Caki2 (cell line): Measurements from ENCODE around the gene CHRM4. TPM values are rescaled to one million over a fixed set of nuclear protein-coding genes. Genes with fewer than 3 reads are reported as not detected.
A peak's percentile ranks its signal among the peaks of the same experiment; 100 is the strongest.

ENCODE experiments used
- DNase-seq: peaks from one replicate; pipeline ENCODE4 v3.0.0-alpha.2; 2015; ENCODE audit warnings: low read depth
- in situ Hi-C: cut with HindIII; loops from 2 replicates; pipeline ENCODE4 v1.10.0; 2016; ENCODE audit warnings: low sequenced_read_pairs, low pct_unique_long_range_greater_than_20kb, mixed read lengths
- total RNA-seq: library from RNA; depleted of rRNA; stranded (reverse); fragments of >200 nt; shearing (Covaris generic); gene quantifications from 2 replicates; pipeline ENCODE4 v1.2.3, GENCODE V29; 2014; ENCODE audit warnings: low replicate concordance

Gene CHRM4
- total RNA-seq, 1 experiment from 2014 or later = not detected

DNA sequence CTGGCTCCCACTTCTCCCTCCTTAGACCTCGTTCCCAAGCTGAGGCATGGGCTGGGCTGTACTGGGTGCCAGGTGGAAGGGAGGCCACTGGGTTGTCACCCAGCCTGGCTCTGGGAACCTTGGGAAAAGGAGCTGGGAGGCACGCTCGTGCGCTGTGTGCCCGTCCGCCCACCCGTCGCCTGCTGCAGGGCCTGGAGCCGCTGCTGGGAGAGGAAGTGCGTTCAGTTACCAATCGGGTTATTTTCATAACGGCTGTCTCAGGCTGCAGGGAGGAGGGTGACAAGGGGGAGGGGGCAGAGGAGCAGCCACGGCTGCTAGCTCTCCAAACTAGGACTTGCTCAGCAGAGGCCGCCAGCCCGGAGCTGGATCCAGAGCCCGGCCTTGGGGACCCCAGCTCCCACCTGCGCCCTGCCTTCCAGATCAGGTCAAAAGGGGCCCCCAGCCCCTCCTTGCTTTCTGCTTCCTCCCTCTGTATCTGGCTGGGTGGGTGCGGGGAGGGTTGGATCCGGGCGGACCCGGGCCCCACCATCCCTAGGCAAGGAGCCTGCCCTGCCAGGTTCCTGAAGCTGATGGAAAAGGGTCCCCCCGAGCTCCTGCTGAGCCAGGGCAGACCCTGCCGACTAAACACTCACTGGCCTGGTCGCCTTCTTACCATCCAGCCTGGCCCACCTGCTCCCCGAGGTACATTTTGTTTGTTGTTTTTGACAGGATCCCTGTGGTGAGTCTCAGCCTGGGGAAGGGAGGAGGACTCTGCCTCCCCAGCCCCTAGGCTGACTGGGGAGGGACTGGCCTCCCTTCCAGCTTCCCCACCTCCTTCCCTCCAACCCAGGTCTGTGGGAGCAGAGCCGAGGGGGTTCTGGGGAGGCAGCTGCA is 30.1 kb downstream of the CHRM4 start:
- DNase-seq = no peak
- in situ Hi-C loops = no loop called here

DNA sequence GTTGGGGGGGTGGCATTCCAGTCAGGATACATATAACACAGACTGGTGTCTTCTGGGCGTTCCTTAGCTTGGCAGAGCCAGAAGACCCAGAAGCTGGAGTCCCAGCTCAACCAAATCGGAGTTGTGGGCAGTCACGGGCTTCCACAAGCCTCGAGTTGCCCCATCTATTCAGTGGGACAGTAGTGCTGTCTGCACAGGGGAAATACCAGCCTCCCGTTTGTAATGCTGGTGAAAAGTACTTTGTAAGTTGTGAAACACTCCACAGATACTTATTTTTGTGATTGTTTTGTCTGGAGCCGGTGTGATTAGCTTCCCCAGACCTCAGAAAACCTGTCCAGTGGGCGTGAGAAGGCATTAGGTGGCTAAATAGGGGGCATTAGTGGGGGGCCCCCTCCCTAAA is 30.7 kb downstream of the CHRM4 start:
- no peak for DNase-seq
- in situ Hi-C loops = no loop called here

DNA sequence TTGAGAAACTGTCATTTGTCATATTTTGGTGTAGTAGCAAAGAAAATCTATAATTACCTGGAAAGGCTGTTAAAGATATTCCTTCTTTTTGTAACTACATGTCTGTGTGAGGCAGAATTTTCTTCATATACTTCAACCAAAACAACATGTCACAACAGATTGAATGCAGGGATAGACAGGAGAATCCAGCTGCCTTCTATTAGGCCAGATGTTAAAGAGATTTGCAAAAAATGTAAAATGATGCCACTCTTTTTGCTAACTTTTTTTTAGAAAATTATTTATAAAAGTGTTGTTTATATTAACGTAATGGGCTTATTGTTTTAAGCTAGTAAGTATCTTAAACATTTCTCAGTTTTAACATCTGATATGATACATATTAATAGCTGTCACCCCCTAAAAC is 31.6 kb downstream of the CHRM4 start:
- no peak for DNase-seq
- in situ Hi-C loops = no loop called here

DNA sequence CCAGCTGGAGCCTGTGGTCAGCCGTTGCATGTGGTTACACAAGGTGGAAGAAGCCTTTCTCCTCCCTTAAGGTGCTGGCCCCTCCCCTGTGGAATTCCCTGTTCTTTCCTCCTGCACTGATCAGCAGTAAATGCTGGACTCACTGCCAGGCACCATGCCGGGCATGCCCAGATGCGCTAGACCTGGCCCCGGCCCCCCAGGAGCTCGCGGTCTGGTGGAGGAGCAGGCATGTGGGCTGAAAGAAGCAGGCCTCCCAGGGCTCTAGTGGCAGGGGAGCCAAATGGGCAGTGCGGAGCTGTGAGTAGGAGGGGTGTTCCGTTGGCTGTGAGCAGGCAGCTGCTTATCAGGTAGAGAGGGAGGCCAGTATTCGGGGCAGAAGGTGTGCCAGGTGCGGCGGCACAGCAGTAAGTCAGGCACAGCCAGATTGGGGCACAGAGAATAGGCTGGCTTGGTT is 34.1 kb downstream of the CHRM4 start:
- DNase-seq = no peak
- in situ Hi-C loops = no loop called here

DNA sequence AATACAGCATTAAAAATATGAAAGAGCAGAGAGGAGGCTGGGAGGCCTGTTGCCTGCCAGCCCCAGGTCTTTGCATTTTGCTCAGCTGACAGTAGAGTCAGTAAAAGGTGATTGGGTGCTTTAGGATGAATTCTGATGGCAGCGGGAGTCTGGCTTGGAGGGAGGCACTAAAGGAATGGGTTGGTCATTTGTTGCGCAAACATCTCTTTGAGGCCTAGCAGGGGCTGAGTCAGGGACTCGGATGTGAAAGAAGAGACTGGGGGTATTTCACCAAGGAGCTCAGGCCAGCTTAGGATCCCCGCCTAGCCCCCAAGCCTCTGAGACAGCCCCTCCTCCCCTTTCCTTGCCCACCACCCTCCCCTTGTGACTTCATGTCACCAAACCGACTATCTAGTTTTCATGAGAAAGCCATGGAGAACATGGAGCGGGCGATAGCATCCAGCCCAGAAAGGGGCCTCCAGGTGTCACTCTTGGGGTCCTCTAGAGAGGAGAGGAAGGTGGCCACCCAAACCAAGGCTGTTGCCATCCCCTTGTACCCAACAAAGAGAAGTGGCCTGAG is 34.6 kb downstream of the CHRM4 start:
- in situ Hi-C loops = no loop called here
- DNase-seq = no peak

DNA sequence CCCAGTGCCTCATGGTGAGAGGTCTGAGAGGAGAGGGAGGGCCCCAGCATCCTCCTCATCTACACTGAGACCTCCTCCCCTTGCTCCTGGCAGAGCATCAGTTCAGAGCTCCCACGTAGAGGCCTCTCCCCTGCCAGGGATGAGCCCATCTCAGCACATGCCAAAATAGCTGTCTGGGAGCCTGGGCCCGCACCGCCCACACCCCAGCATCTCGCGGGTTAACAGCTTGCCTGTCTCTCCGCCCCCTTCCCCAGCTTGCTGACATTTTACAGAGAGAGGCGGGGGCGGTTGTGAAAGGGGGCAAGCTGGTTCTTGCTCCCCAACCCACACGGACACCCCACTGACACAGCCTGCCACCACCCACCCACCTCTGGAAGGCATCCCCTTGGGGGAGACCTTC is 37.9 kb downstream of the CHRM4 start:
- DNase-seq = no peak
- in situ Hi-C loops = no loop called here

DNA sequence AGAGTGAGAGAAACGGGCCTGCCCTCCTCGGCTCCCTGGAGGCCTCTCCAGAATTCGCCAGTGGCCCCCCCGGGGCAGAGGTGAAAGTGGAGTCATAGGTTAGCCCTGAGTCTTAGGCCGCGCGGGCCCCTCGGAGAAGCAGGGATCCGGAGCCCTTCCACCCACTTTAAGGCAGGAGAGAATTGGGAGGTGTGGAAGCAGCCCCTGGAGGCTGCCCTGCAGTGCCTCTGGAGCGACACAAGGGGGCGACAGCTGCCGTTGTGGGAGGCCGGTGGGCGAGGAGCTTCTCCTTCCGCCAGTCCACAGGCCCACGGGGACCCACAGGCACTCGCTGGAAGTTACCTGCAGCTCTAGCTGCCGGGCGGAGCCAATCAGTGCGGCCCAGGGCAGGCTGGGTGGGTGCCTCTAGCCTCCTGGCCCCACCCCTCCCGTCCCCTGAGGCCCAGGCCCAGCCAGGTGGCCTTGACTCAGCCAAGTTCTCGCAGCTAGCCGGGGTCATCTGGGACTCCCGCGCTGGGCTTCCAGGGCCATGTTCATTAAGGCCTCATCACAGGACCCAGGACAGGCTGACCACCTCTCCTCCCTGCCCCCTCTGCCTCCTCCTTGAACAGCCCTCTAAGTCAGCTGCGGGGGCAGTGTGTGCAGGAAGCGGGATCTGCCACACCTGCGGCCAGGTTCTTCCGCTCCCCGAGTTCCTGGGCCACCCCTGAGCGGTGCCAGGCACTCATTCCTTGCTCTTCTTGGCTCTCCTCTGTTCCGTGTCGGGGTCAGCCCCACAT is 39.3 kb downstream of the CHRM4 start:
- in situ Hi-C loops = no loop called here
- no peak for DNase-seq

DNA sequence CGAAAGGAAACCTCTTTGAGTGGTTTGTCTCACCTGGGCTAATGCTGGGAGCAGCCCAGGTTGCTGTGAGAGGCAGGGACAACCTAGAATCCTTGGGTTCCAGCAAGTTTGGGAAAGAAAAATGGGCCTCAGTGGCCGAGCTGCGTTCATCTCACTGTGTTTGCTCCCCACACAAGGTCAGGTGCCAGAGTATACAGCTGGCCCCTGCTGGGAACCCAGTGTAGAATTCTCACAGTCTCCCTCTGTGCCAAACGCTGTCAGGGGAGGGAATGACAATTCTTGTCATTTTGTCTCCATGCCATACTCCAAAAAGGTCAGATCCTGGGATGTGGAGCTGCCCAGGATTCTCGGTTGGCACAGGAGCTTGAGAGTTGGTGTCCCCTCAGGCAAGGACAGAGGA is 40.0 kb downstream of the CHRM4 start:
- in situ Hi-C loops = no loop called here
- DNase-seq = no peak

DNA sequence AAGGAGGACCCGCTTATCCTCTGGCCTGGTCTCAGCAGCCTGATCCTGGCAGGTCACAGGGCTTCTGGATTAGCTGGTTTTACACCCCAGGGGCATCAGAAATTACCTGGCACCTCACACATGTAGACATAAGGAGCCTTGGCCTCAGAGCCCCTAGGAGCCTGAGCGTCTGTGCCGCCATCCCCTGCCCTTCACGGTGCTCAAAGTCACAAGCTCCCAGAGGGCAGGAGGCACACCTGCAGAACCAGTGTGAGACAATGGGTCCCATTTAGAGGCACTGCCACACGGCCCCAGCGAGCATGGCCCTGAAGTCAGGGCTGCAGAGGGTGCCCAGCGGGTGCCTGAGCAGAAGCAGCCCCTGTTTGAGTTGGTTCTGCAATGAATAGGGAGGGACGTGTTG is 40.4 kb downstream of the CHRM4 start:
- DNase-seq = no peak
- in situ Hi-C loops = no loop called here

DNA sequence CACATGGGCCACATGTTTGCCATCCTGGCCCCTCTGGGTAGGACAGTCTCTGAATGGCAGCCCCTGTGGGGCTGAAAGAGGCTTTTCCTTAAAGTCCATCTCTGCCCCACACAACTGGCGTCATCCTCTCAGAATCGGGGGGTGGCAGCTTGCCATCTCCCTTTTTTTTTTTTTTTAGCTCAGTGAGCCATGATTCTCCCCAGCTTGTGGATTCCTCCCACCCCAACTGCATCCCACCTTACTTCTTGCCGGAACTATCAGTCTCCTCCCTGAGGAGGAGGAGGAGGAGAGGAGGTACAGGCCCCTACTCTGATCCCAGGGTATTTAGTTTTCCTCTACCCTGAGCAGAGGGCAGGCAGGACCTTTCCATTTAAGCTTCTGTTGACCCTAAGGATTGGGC is 40.9 kb downstream of the CHRM4 start:
- DNase-seq = no peak
- in situ Hi-C loops = no loop called here

DNA sequence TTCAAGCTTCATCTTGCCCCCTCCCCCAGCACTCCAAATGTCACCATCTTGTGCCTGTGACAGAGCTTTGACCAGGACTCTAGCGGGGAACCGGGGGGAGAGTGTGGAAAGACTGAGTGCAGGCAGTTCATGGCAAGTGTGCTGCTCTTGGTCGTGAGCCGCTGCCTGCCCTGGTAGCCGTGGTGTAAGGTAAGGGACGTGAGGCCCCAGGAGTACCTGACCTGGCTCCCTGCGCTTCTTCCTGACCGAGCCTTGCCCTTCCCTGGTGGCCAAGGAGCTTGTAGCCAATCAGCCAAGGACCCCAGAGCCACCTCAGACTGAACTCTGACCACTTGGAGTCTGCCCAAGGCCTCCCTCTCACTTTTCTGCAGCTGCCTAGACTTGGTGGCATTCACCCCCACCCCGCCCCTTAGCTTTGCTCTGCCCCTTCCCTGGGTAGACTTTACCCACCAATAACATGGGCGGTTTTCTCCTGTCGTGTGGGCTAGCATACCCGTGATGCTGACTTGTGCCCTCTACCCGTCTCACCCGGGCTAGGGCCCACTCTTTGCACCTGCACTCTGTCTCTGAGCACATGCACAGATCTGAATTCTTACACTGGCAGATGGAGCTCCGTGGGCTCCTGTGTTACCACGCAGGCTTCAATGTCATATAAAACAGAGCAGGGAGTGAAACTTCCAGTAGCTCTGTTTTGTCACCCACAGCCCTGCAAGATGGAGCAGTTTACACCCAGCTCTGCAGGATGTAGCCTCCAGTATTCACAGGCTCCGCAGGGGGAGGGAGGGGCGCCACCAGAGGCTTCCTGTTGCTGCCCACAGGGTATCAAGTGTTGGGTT is 42.8 kb downstream of the CHRM4 start:
- in situ Hi-C loops = no loop called here
- no peak for DNase-seq

DNA sequence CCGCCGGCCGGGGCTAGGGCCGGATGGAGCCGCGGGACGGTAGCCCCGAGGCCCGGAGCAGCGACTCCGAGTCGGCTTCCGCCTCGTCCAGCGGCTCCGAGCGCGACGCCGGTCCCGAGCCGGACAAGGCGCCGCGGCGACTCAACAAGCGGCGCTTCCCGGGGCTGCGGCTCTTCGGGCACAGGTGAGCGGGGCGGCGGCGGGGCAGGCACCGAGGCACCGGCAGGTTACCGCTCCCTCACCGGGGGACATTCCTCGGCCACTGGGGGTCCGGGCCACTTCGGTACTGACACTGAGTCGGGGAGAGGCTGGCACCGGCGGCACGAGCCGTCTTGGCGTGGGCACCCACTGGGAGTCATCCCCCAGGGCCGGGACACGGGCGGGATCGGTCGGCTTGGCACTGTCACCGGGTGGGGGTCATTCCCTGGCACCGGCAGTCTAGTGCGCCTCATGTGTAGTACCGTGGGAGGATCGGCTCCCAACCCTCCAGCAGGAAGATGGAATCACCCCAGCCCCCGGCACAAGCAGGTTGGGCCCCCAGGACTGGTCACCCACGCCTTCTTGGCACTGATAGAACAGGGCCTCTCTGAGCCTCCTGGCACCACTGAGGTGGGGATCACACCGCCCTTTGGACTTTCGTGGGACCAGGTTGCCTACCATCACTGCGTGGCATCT is 43.8 kb downstream of the CHRM4 start:
- DNase-seq = no peak
- in situ Hi-C loops = no loop called here

DNA sequence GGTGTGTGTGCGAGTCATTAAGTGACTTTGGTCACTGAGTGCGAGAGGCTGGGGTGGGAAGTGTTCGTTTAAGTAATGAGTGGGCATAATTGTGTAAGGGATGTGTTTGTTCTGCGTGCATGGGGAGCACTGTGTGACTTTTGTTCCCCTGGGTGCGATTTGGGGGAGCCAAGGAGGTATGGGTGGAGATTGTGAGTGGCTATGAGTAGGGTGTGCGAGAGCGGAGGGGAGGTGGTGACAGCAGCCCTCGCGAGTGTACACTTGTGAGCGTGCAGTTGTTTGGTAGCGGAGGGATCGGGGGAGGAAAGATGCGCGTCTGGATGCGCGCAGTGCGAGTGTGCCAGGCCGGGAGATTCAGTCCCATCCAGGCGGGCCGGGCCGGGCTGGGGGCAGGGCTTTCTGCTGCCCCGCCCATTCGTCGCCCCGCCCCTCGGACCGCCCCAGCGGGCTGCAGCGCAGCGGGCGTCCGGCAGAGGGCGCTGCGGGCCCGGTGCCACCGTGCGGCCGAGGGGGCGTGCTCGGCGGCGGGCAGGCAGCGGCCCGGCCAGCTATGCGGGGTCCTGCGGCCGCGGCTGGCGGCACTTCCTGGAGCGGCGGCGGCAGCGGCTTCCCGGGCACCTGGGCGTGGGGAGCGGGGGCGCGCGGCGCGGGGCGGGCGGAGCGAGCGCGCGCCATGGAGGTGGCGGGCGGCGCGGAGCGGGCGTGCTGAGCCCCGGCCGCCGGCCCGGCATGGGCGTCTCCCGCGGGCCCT is 44.5 kb downstream of the CHRM4 start, which contains the start of gene DGKZ:
Gene DGKZ, plus strand, starts transcription at position 578 of the 751 bp plus-strand sequence. CDS start 197 bp downstream, outside the sequence.
- in situ Hi-C loops = no loop called here
- DNase-seq = peak; percentile 74

DNA sequence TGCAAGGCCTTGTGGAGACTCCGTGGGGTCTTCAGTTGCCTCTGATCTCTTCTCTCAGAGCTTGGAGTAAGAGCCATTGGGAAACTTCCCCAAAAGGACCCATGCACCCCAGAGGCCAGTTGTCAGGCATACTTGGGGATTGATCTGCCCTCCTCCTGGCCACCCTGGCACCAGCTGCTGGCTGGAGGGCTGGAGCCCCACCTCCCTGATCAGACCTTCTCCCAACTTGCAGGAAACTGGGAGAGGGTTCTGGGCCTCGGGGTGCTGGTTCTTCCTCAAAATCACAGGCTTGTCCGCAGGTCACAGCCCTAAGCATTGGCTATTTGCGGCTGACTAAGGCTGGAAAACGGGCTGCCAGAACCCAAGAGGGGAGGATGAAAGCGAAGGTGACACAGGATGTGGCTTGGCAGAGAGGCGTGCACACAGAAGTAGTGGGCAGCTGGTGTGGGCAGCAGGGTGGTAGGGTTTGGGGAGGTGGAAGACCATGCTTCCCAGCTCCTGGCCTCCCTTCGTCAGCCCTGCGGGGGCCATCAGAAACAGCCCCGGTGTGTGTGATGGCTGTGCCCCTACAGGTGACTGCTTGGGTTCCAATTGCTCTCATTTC is 45.6 kb downstream of the CHRM4 start:
- in situ Hi-C loops = no loop called here
- DNase-seq = no peak

DNA sequence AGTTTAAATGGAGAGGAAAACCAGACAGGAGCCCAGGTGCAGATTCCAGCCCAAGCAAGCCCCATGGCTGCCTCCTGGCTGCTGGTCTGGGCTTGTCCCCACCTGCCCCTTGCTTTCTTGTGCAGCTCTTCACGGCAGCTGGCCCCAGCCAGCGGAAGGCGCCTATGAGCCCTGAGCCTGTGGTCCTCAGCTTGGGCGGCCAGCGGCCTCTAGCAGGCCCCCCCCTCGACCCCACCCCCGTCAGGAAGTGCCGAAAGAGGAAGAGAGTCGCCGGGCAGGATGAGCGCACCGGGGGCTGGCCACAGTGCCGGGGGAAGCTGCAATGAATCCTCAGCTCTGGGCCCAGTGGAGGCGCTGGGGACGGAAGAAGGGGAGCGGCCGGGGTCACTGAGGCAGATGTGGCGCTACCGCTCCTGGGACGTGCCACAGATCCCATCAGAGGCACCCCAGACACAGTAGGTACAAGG is 46.4 kb downstream of the CHRM4 start:
- in situ Hi-C loops = no loop called here
- DNase-seq = no peak

DNA sequence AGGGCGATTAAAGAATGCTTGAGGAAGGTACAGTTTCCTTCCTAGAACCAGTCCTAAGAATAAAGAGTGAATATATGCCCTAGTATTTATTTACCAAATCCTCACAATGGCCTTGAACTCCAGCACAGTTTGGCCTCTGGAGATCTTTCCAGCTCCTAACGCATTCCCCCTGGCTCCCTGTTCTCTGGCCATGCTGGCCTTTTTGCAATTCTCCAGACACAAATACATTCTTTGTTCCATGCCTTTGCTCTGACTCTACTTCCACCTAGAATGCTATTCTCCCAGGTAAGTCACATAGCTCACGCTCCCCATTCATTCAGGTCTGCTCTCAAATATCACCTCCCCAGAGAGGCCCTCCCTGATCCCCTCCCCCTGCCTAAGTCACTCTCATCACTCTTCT is 48.1 kb downstream of the CHRM4 start:
- in situ Hi-C loops = no loop called here
- no peak for DNase-seq

DNA sequence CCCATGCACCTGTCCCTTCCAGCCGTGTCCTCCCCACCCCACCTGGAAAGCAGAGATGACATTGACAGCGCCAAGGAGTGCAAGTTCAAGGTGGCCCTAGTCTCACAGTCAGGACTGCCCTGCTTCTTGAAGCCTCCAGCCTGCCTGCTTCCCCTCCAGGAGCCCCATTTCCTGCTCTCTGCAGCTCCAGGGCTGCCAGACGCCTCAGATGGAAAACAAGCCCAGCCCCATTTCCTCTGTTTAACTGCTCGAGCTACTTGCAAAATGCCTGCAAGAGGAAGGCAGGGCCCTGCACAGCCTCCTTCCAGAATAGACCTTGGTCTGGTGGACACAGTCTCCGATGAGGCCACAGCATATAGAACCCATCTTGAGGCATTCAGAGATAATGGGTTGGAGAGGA is 49.3 kb downstream of the CHRM4 start:
- in situ Hi-C loops = no loop called here
- no peak for DNase-seq
